ENCODE measurements around the gene UBQLN4.

Gene UBQLN4

DNA sequence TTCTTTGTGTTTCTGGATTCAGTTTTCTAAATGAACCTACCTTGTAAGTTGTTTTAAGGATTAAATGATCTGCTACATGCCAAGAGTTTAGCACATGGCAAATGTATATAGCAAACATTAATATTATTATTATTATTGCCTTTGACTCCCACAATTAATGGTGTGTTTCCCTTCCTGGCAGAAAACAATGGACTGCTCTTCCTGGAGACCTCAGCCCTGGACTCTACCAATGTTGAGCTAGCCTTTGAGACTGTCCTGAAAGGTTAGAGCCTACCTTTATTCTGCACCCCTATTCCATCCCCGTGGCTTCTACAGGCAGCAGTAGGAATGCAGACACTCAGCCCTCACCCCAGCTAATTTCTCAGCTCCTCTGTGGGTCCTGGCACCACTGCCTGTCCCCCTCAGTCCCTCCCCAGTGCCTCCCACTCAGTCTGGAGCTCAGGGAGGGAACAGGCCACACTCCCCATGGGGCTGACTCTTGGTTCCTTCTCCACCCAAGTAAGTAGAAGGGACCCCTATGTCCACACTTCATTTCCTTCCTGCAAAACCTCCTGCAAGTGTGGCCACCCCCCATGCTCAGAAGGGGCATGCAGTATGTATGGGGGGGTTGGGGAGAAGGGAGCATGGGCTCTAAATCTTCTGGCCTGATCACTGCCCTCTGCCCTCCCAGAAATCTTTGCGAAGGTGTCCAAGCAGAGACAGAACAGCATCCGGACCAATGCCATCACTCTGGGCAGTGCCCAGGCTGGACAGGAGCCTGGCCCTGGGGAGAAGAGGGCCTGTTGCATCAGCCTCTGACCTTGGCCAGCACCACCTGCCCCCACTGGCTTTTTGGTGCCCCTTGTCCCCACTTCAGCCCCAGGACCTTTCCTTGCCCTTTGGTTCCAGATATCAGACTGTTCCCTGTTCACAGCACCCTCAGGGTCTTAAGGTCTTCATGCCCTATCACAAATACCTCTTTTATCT lies 16.2 kb upstream of the UBQLN4 start:
- DNase-seq (ENCODE audit: low read depth): no peak
- no peak overlapping the region for H3K4me3 ChIP-seq (ENCODE audit: low read depth, low read length)
- TF ChIP-seq, protein P1, sequence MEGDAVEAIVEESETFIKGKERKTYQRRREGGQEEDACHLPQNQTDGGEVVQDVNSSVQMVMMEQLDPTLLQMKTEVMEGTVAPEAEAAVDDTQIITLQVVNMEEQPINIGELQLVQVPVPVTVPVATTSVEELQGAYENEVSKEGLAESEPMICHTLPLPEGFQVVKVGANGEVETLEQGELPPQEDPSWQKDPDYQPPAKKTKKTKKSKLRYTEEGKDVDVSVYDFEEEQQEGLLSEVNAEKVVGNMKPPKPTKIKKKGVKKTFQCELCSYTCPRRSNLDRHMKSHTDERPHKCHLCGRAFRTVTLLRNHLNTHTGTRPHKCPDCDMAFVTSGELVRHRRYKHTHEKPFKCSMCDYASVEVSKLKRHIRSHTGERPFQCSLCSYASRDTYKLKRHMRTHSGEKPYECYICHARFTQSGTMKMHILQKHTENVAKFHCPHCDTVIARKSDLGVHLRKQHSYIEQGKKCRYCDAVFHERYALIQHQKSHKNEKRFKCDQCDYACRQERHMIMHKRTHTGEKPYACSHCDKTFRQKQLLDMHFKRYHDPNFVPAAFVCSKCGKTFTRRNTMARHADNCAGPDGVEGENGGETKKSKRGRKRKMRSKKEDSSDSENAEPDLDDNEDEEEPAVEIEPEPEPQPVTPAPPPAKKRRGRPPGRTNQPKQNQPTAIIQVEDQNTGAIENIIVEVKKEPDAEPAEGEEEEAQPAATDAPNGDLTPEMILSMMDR (IDR thresholded peaks at IDR 0.05; ENCODE audit: low read depth, low read length, missing control alignments): no peak

- TF ChIP-seq, protein P1 (IDR thresholded peaks at IDR 0.05; ENCODE audit: low read depth, low read length, missing control alignments): no peak
- no peak for DNase-seq (ENCODE audit: low read depth)
- no peak overlapping the region for H3K4me3 ChIP-seq (ENCODE audit: low read depth, low read length)
Measured at GRCh38 chr1:156067262-156067661, 13.7 kb upstream of the UBQLN4 start.

DNA sequence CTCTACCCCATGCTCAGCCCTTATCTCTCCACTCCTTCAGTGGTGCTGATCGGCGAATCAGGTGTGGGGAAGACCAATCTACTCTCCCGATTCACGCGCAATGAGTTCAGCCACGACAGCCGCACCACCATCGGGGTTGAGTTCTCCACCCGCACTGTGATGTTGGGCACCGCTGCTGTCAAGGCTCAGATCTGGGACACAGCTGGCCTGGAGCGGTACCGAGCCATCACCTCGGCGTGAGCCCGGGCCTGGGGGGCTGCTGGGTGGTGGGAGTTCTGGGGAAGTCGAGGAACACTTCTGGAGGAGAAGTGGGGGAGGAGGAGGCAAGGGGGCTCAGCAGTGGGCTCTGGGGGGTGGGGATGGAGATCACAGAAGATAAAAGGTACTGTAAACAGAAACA lies 12.3 kb upstream of the UBQLN4 start:
- no peak for DNase-seq (ENCODE audit: low read depth)
- no peak overlapping the region for H3K4me3 ChIP-seq (ENCODE audit: low read depth, low read length)
- TF ChIP-seq, protein P1 (IDR thresholded peaks at IDR 0.05; ENCODE audit: low read depth, low read length, missing control alignments): no peak

DNA sequence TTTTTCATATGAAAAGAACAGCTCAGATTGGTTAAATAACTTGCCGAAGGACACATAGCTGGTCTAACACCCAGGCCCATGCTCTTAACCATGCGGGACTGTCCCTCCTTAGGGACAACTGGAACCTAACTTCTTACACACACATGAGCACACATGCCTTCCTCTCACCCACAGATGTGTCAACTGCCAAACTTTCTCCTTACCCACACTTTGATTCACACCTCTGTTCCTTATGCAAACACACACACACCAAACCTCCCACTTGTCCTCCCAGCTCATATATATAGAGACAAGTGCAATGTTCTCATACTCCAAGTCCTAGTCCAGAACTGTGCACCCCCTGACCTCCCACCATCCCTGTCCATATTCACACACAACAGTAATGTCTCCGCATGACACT lies 11.6 kb upstream of the UBQLN4 start:
- H3K4me3 ChIP-seq (ENCODE audit: low read depth, low read length): no peak overlapping the region
- no peak for DNase-seq (ENCODE audit: low read depth)
- TF ChIP-seq, protein P1 (IDR thresholded peaks at IDR 0.05; ENCODE audit: low read depth, low read length, missing control alignments): no peak

- TF ChIP-seq, protein P1 (IDR thresholded peaks at IDR 0.05; ENCODE audit: low read depth, low read length, missing control alignments): no peak
- H3K4me3 ChIP-seq (ENCODE audit: low read depth, low read length): no peak overlapping the region
- no peak for DNase-seq (ENCODE audit: low read depth)
Measured at GRCh38 chr1:156064615-156065014, 11.0 kb upstream of the UBQLN4 start.

DNA sequence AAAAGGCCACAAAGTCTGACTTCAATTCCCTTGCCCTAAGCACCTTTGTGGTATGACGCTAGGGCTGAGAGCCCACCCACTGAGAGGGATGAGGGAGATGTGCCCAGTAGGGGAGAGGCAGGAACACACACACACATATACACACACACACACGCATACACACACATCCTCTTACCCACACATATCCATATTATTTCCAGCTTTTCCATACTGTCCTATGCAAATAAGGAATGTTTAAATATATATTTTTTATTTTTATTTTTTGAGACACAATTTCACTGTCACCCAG lies 10.3 kb upstream of the UBQLN4 start:
- no peak for DNase-seq (ENCODE audit: low read depth)
- TF ChIP-seq, protein P1 (IDR thresholded peaks at IDR 0.05; ENCODE audit: low read depth, low read length, missing control alignments): no peak
- H3K4me3 ChIP-seq (ENCODE audit: low read depth, low read length): no peak overlapping the region

DNA sequence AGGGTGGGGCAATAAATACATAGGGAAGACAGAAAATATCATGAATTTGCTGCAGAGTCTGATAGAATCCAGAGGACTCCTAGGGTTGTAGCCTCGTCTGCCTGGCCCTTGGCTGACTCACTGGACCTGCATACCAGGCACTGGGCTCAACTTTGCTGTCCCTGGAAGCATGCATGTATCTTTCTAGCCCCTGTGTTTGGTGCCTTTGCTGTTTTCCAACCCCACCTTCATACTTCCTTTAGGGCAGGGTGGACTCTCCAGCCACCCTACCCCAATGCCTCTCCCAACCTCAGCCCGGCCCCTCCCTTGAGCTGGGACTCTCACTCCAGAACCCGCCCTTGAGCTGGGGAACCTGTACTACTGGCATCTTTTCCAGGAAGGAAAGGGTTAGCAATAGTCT lies 8.6 kb upstream of the UBQLN4 start:
- no peak overlapping the region for H3K4me3 ChIP-seq (ENCODE audit: low read depth, low read length)
- DNase-seq (ENCODE audit: low read depth): no peak
- TF ChIP-seq, protein P1 (IDR thresholded peaks at IDR 0.05; ENCODE audit: low read depth, low read length, missing control alignments): no peak

All from GM12864 (cell line).